G401 (cell line): ENCODE results near the gene ACAP2. TPM values are rescaled to one million over a fixed set of nuclear protein-coding genes. Genes with fewer than 3 reads are reported as not detected.
A peak's percentile ranks its signal among the peaks of the same experiment; 100 is the strongest.
"Not testable (repeated sequence)": the region's sequence is repeated elsewhere in the genome, so short reads cannot be mapped to it uniquely, and the experiment has no call there.

Source experiments
- DNase-seq: peaks from one replicate; pipeline ENCODE4 v3.0.0-alpha.2; 2015; ENCODE audit warnings: low spot score
- in situ Hi-C: cut with HindIII; loops from 2 replicates; pipeline ENCODE4 v1.10.0; 2016; ENCODE audit warnings: low sequenced_read_pairs, mixed read lengths
- total RNA-seq: library from RNA; depleted of rRNA; stranded (reverse); fragments of >200 nt; shearing (Covaris generic); gene quantifications from 2 replicates; pipeline ENCODE4 v1.2.3, GENCODE V29; 2014; rRNA removed

ACAP2 gene, protein sequence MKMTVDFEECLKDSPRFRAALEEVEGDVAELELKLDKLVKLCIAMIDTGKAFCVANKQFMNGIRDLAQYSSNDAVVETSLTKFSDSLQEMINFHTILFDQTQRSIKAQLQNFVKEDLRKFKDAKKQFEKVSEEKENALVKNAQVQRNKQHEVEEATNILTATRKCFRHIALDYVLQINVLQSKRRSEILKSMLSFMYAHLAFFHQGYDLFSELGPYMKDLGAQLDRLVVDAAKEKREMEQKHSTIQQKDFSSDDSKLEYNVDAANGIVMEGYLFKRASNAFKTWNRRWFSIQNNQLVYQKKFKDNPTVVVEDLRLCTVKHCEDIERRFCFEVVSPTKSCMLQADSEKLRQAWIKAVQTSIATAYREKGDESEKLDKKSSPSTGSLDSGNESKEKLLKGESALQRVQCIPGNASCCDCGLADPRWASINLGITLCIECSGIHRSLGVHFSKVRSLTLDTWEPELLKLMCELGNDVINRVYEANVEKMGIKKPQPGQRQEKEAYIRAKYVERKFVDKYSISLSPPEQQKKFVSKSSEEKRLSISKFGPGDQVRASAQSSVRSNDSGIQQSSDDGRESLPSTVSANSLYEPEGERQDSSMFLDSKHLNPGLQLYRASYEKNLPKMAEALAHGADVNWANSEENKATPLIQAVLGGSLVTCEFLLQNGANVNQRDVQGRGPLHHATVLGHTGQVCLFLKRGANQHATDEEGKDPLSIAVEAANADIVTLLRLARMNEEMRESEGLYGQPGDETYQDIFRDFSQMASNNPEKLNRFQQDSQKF
- total RNA-seq: 55.3 and 65.8 TPM in 2 replicates

DNA sequence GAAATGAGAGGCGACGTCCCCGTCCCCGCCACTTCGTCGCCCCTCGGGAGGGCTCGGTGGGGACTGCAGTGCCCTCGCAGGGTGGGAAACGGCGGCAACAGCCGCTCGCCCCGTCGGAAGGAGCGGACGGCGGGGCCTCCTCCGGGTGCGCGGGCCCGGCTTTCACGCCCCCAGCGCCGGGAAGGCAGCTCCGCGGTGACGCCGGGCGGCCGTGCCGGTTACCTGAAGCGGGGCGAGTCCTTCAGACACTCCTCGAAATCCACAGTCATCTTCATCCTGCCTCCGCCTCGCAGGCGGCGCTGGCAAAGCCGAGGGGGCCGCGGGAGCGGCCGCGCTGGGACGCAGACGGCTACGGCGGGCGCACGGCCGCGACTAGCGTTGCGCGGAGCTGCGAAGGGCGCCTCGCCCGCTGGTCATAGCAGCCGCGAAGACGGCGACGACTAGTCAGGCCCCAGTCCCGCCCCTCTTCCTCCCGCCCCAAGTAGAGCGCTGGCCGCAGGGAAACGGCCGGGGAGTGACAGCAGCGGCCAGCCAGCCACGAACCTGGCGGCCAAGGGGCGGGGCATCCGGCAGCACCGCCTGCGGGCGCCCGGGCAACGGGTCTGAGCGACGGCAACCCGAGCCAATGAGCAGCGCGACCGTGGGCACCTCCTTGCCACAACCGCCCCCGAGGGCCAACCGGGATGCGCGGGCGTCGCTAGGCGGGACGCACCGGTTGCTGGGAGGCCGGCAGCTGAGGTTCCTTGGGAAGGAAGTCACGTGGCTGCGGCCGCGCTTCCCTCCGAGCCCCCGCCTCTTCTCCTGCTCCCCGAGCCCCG is at the start of gene ACAP2:
Gene ACAP2, minus strand, starts transcription at position 448 of the 818 bp plus-strand sequence. Its CDS starts 173 bp downstream, at position 275.
- in situ Hi-C loops: loop anchor here (25.0 kb wide), 1 partner anchor 130 kb away; no protein-coding TSS in a partner anchor
- peak; percentile 100 for DNase-seq

- in situ Hi-C loops: no loop called here
- DNase-seq: no peak
These were observed 32.8 kb upstream of the ACAP2 start for GRCh38 chr3:195475614-195476013.

GRCh38 chr3:195475116-195475515 is 32.3 kb upstream of the ACAP2 start:
- DNase-seq, in situ Hi-C loops: not testable (repeated sequence)

GRCh38 chr3:195468841-195469240 is 26.0 kb upstream of the ACAP2 start:
- in situ Hi-C loops: no loop called here
- DNase-seq: no peak

- in situ Hi-C loops: no loop called here
These were observed 25.6 kb upstream of the ACAP2 start for GRCh38 chr3:195468391-195468776.

DNA sequence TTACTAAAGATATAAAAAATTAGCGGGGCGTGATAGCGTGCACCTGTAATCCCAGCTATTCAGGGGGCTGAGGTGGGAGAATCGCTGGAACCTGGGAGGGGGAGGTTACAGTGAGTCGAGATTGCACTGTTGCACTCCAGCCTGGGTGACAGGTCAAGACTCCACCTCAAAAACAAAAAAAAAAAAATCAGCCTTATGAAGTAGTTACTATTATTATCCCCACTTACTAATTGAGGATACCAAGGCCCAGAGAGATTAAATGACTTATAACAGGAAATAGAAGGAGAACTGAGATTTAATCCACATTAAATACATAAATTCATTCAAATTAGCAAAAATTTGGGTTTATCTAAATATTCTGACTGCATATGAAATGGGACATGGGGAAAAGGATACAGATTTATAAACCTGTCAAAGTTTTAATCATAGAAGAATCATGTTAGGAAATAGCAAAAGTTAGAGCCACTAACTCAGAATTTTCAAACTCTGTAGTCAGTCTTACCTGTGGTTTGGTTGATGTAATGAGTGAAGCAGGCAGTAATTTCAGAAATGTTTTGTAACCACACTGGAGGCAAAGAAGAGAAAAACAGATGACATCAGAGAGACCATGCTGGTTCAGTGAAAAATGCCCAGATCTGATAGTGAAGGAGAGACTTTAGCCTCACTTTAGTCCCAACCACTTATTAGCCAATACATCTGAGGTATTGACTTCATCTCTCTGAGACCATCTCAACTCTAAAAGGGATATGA is 25.0 kb upstream of the ACAP2 start:
- DNase-seq: no peak
- in situ Hi-C loops: no loop called here

More at GRCh38 chr3:195468391-195468776, 25.6 kb upstream of the ACAP2 start:
- DNase-seq: no peak

DNA sequence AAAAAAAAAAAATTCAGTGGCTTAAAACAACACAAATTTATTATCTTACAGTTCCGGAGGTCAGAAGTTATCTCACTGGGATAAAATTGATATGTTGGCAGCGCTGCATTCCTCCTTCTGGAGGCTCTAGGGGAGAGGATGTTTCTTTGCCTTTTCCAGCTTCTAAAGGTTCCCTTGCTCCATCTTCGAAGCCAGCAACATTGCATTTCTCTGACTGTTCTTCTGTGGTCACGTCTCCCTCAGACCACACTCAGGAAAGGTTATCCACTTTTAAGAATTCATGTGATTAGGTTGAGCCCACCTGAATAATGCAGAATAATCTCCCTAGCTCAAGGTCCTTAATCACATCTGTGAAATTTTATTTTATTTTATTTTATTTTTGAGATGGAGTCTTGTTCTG is 23.4 kb upstream of the ACAP2 start:
- DNase-seq: no peak
- in situ Hi-C loops: no loop called here

DNA sequence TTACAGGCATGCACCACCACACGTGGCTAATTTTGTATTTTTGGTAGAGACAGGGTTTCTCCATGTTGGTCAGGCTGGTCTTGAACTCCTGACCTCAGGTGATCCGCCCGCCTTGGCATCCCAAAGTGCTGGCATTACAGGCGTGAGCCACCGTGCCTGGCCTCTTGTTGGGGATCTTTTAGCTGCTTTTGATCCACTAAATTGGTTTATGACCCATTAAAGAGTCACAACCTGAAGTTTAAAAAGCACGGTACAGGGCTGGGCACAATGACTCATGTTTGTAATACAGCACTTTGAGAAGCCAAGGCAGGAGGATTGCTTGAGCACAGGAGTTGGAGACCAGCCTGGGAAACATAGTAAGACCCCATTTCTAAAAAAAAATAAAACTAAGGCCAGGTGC is 20.1 kb upstream of the ACAP2 start:
- in situ Hi-C loops, DNase-seq: not testable (repeated sequence)

DNA sequence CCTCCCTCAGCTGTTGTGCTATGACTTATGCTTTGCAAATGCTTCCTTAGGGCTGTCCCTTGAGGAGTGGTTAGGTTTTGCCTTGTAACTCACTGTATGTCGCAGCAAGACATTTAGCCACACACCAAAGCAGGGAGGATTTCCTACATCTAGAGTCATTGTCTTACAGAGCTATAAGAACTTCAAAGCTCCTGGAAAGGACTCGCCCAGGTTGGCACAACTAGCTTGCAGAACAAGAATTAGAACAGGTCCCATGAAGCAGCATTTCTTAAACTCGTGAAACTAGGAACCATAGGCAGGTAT is 19.4 kb upstream of the ACAP2 start:
- DNase-seq: no peak
- in situ Hi-C loops: no loop called here

GRCh38 chr3:195461594-195462307 is 18.9 kb upstream of the ACAP2 start:
- DNase-seq: no peak
- in situ Hi-C loops: no loop called here

DNA sequence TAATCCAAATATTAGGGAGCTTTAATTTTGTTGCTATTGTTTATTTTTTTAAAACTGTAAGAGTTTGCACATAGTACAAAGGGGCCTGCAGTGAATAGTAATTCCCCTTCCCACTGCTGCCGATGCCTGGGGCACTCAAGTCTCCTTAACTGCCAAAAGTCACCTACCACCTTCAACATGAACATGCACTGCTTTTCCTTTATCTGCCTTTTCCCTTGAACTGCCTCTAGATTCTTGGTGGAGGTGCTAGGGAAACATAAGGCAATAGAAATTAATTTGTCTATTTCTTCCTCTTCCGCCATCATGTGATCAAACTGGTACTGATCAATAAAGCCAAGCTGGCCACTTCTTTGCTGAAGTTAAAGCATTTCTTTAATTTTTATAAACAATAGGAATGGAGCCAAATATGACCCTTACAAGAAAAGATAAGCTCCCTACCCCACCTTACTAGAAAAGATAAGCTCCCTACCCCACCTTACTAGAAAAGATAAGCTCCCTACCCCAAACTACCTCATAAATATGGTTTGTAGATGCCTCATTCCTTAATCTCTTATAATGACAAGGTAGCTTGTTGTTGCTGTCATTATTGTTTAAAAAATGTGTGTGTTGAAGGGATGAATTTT is 17.4 kb upstream of the ACAP2 start:
- in situ Hi-C loops: no loop called here
- DNase-seq: no peak

GRCh38 chr3:195458316-195458717 is 15.5 kb upstream of the ACAP2 start:
- DNase-seq: no peak
- in situ Hi-C loops: no loop called here

DNA sequence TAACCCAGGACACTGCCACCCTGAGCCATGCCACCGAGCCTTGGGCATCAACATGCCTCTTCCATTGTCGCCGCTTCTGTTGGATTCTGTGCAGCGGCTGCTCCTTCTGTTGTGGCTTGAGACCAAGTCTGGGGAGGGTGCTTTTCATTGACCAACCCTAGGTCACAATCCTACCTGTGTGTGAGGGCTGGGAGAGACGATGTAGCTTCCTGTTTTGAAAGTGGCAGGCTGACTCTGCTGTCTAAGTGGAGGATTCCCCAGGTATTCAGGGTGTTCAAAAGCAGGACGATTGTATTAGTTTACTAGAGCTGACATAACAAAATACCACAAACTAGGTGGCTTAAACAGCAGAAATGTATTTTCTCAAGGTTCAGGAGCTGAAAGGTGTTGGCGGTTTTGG is 13.0 kb upstream of the ACAP2 start:
- in situ Hi-C loops: no loop called here

DNA sequence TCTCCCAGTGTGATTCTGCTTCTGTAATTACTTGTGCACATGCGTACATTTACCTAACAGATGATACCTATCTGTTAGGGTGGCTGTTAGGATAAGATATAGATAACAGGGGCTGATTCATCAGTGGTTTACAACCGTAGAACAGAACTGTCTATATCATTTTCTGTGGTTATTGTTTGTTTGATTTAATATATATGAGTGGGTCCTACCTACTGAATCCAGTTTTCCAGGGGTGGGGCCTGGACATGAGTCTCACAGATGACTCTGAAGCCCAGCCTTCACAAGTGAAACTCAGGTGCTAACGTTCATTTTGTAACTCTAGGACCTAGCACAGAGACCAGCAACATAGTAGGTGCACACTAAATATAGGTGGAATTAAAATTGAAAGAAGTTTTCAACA is 10.4 kb upstream of the ACAP2 start:
- in situ Hi-C loops: no loop called here
- no peak for DNase-seq

More for the DNA sequence above, 13.0 kb upstream of the ACAP2 start:
- DNase-seq: no peak

- in situ Hi-C loops: no loop called here
- DNase-seq: no peak
These were observed 8.7 kb upstream of the ACAP2 start for GRCh38 chr3:195451373-195452015.

DNA sequence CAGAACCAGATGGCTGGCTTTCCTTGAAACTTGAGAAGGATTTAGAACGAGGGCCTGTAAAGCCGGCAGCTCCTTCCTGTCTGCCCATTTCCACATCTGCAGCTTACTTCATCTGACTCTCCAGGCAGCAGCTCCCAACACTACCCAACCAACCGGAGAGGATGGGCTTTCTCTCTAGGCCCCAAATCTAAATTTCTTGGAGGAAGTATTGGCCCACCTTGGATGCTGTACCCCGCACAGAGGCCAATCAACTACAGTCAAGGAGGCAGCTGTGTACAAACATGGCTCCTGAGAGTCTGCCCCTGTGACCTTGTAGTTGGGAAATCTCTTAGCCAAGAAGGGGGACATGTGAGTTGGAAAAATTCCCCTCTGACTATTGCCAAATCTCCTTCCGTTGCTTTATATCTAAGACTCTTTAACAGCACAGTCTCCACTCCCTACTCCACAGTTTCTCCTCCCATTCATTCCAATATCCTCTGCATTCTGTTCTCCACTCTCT is 8.0 kb upstream of the ACAP2 start:
- no peak for DNase-seq
- in situ Hi-C loops: no loop called here

DNA sequence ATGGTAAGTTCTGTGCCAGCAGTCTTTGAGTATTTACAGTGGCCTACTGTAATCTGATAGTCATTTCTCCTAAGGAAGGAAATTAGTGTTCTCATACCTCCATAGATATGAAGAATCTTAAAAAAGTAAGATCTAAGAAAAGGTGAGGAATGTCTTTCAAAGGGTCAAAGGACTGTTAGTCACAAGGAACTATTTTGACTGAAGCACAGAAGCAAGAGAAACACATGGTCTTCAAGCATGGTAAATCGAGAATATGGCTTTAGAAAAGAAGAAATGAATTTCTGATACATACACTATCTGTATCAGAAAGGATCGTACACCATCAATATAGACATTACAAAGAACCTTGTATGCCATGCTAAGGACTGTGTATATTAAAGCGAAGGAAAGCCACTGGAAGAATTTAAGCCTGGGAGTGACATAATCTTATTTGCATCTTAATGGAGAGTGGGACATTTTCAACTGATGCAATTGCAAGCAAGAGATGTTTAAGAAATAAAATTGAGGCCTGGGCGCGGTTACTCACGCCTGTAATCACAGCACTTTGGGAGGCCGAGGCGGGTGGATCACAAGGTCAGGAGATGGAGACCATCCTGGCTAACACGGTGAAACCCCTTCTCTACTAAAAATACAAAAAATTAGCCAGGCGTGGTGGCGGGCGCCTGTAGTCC is 5.5 kb upstream of the ACAP2 start:
- DNase-seq: no peak
- in situ Hi-C loops: loop anchor here (25.0 kb wide), 1 partner anchor 136 kb away; no protein-coding TSS in a partner anchor
